Stimulated activated CD8-positive, alpha-beta memory T cell treated with anti-CD3 and anti-CD28 coated beads, Interleukin-12 subunit alpha, Interleukin-12 subunit beta, amount 100 ng/mL, for 24 hours (primary cell): Measurements from ENCODE around the gene KLHL29.
"Not testable (repeated sequence)": the region's sequence is repeated elsewhere in the genome, so short reads cannot be mapped to it uniquely, and the experiment has no call there.

Experiments used
- DNase-seq: peaks from one replicate; pipeline ENCODE4 v3.0.0-alpha.2; 2020; ENCODE audit errors: extremely low read depth

KLHL29 gene

GRCh38 chr2:23719716-23720115, 334.7 kb downstream of the KLHL29 start:
- DNase-seq = no peak

GRCh38 chr2:23720705-23721453, 335.9 kb downstream of the KLHL29 start:
- no peak for DNase-seq

GRCh38 chr2:23721454-23721826, 336.5 kb downstream of the KLHL29 start:
- DNase-seq = no peak

- no peak for DNase-seq
Measured at GRCh38 chr2:23722255-23722654, 337.3 kb downstream of the KLHL29 start.

- not testable (repeated sequence) for DNase-seq
Measured at GRCh38 chr2:23723029-23723428, 338.1 kb downstream of the KLHL29 start.

- no peak for DNase-seq
Measured at GRCh38 chr2:23734416-23734815, 349.4 kb downstream of the KLHL29 start.

GRCh38 chr2:23736783-23737182, 351.8 kb downstream of the KLHL29 start:
- not testable (repeated sequence) for DNase-seq

GRCh38 chr2:23745068-23745725, 360.2 kb downstream of the KLHL29 start:
- no peak for DNase-seq

GRCh38 chr2:23745726-23746105, 360.7 kb downstream of the KLHL29 start:
- DNase-seq = no peak

GRCh38 chr2:23746141-23746863, 361.3 kb downstream of the KLHL29 start:
- DNase-seq = no peak

- DNase-seq = no peak
Measured at GRCh38 chr2:23751747-23752265, 366.8 kb downstream of the KLHL29 start.

GRCh38 chr2:23753291-23754010, 368.5 kb downstream of the KLHL29 start:
- DNase-seq = no peak

- no peak for DNase-seq
Measured at GRCh38 chr2:23754970-23755369, 370.0 kb downstream of the KLHL29 start.

- DNase-seq = no peak
Measured at GRCh38 chr2:23756593-23757292, 371.8 kb downstream of the KLHL29 start.

GRCh38 chr2:23757686-23758433, 372.9 kb downstream of the KLHL29 start:
- no peak for DNase-seq
